Measurements from ENCODE around the gene EFCAB14.
"Not testable (repeated sequence)": the region's sequence is repeated elsewhere in the genome, so short reads cannot be mapped to it uniquely, and the experiment has no call there.

Gene EFCAB14

DNA sequence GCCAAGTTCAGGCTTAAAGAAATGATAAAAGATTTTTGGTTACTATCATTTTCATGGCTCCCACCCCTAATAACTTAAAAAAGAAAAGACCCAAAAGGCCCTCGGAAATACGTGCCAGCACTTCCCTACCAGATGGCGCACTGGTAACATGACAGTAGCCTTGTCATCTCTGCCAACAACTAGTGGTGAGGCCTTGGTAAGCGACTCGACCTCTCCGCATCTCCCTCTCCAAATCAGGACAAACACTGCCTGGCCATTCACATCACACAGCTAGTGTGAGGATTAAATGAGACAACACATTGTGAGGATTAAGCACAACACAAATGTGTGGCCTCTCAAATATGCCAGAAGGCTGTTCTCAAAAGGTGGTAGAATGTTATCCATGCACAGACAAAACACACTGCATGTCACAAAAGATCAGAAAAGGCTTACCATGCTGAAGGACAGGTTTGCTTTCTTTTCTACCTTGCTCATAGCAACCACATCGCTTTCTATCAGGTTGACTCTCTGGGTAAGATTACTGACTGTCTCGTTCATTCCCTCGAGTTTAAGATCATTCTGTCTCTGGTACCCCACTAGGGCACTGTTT, 30.9 kb downstream of the EFCAB14 start:
- DNase-seq (ENCODE audit: low read depth in 4 of 4, low spot score in 1 of 4): no peak

DNA sequence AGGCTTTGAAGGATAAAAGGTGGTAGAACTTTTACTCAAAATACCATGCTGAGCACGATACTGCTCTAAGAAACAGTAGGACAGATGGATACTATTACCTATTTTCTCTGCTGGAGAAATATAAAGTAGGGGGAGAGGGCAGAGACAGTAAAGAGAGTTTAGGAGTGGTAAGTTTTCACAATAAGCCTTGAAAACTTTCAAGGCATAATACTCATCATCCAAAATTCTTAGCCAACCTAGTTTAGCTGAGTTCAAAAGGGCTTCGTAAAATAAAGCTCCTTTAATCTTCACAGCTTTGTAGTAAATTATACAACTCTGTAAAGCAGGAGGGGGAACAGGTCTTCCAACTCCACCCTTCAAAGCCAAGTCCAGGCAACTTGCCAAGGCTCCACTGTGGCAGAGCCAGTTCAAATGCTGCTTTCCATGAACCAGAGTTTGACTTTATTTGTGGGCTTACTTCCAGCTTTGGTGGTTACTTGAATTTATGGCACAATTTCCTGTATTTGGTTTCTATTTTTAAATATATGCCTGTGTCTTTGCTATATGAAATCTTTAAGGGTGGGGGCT, 31.7 kb downstream of the EFCAB14 start:
- DNase-seq (ENCODE audit: low read depth in 4 of 4, low spot score in 1 of 4): no peak

DNA sequence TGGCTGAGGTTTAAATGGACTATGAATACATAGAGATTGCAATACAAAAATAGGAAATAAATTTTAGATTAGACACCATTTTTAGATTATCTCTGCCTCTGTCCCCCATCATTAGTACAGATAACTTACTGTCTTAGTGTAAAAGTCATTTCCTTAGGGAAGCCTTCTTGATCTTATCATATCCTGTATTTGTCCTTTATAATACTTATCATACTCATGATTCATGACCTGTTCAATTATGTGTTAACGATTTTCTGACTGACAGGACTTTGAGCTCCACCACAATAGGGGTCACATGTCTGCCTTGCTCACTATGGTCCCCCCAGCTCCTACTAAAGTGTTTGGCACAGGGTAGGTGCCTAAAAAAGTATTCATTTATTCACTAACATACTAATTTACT, 32.7 kb downstream of the EFCAB14 start:
- DNase-seq (ENCODE audit: low read depth in 4 of 4, low spot score in 1 of 4): no peak

DNA sequence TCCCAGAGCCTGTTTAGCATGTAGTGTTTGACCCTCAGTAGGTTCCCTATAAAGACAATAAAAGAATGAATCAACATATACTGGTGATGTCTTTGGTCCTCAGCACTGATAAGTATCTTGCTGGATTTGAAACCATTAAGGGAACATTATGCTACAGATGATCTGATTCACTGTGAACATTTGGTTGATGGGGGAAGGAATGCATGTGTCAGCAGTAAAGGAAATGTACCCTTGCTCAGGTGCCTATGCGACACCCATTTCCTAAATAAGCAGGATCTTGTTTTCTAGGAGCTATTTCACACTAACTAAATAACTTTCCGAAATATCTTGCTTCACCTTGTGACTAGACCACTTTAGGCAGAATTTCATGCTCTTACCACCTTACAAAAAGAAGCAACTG, 34.2 kb downstream of the EFCAB14 start:
- no peak for DNase-seq (ENCODE audit: low read depth in 4 of 4, low spot score in 1 of 4)

DNA sequence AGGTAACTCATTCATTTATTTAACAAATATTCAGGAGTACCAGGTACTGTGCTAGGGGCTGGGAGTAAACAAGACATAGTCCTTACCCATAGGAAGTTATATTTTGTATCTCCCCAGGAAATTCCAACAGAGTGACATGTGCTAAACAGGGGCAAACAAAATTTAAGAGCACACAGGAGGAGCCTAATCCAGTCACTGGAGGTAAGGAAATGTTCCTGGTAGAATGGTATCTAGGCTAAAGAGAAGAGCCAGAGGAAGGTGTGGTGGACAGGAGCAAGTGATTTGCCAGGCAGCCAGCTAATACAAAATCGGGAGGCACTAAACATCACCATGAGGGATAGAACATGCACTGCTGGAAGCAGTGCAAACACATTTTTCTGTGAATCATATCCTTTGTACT, 36.9 kb downstream of the EFCAB14 start:
- no peak for DNase-seq (ENCODE audit: low read depth in 4 of 4, low spot score in 1 of 4)

DNA sequence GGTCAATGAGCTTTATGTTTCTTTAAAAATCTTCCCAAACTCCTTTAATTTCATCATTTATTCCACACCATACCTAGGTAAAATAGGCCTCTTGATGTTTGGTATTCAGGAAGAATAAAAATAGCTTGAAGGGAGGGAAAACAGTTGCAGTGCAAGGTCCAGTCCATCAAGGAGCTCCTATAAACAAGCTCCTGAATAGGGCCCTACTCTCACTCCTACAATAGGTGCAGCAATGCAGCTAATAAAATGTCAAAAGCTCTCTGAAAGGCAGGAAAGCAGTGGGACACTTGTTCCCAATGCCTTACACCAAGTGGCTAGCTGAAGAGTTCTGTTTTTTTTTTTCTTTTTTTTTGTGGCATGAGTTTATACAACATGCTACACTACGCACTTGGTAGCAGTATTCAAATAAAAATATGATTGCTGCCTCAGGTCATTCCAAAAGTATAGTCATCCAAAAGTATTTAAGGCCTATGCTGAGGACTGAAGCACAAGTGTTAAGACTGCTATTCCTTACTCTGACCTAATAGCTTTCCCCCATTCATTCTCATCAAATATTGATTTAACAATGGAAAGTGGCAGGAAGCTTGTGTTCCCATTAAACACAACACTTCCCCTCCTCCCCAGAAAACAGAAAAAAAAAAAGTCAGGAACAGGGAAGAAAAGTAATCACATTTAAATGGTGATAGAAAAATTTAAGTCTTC, 37.4 kb downstream of the EFCAB14 start:
- no peak for DNase-seq (ENCODE audit: low read depth in 4 of 4, low spot score in 1 of 4)

DNA sequence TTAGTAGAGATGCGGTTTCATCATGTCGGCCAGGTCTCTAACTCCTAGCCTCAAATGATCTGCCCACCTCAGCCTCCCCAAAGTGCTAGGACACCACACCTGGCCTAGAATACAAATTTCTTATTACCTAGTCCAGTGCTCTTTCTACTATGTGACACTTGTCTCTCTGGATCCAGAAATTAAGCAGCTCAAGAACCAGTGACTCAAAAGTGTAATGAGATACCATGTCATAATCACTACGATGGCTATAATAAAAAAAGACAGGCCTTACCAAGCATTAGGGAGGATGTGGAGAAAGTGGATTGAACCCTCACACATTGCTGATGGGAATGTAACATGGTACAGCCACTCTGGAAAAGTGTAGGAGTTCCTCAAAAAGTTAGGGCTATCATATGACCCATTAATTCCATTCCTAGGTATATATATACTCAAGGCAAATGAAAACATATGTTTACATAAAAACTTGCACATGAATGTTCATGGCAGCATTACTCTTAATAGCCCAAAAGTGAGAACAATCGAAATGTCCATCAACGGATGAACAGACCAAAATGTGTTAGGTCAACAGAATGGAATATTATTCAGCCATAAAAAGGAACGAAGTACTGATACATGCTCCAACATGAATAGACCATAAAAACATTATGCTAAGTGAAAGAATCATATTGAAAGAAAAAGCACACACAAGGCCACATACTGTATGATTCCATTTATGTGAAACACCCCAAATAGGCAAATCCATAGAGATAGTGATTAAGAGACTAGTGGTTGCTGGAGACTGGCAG, 38.9 kb downstream of the EFCAB14 start:
- DNase-seq (ENCODE audit: low read depth in 4 of 4, low spot score in 1 of 4): no peak

DNA sequence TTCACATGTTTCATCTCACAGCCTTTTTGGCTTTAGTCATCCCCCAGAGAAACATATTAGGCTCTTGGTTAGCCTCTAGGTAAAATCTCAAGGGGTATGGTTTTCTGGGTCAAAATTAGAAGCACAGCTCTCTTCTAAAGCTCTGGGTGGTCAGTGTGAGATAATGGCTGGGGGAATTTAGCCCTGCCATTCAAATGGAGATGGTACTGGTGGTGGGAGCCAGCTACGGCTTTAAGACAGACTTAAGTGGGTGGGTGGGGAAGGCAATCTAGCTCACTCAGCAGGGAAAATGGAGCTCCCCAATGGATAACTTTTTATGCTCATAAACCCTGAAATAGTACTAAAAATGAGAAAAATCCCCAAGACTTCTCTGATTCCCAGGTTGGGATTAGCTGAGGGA, 41.6 kb downstream of the EFCAB14 start:
- no peak for DNase-seq (ENCODE audit: low read depth in 4 of 4, low spot score in 1 of 4)

DNA sequence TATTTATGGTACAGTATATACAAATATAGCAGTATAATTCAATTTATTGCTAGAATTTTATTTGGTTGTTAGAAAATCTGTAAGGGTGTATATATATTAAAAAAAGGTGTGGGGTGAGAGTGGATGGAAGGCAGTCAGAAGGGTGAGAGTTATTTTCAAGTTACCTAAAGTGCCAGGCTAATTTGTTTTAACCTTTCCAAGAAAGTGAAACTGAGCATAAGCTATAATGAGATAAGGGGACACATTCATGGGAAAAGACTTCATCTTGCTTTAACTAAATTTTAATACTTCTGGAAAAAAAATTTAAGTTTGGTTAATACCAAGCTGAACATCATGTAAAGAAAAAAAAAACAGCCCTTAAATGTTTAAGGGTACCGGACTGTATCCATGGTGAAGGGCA, 42.4 kb downstream of the EFCAB14 start:
- DNase-seq (ENCODE audit: low read depth in 4 of 4, low spot score in 1 of 4): no peak

DNA sequence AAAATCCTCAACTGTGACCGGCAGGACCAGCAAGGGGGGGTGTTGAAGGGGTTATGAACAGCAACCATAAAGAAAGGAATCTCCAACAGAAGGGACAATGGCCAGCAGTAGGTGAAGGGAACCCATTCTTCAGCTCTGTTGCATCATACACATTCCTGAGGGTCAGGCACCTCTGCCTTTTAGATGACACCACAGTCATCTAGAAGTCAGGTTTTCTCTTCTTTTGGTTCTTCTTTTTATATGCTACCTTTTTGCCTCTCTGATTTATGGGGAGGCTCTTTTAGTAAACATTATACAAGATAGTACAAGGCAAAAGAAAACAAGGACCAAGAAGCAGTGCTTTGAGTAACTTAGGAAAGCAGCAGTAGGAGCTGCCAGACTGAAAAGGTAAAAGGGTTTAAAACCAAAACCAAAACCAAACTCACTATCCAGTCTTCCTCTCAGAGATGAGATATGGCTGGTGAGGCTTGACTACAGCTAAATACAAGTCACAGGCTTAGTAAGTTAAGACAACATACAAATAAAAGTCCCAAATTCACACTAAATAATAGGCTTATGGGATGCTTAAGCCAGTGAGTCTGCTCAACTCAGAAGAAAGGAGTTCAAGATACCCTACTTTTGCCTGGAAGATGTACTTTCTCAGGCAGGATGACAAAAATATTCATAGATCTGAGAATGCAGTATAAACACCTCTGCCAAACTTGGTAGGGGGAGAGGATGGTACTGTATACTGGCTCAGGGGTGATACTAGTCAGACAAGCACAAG, 43.2 kb downstream of the EFCAB14 start:
- DNase-seq (ENCODE audit: low read depth in 4 of 4, low spot score in 1 of 4): no peak

DNA sequence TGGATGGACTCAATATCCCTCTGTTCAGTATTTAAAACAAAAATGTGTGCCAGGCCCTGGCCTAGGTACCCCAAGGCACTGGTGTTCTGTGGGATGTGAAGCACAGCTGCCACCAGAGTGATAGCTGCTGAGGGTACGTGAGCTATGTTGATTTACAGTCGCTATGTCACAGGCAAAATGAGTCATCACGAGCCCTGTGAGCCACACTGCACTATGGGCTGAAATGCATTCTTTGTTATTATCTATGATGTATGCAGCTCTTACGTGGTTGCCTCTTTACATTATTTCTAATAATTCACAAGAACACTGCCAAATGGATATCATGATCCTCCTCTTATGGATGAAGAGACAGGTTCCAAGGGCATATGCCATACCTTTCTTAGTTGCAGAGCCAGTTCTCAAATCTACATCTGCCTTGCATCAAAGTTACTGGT, 45.1 kb downstream of the EFCAB14 start:
- no peak for DNase-seq (ENCODE audit: low read depth in 4 of 4, low spot score in 1 of 4)

DNA sequence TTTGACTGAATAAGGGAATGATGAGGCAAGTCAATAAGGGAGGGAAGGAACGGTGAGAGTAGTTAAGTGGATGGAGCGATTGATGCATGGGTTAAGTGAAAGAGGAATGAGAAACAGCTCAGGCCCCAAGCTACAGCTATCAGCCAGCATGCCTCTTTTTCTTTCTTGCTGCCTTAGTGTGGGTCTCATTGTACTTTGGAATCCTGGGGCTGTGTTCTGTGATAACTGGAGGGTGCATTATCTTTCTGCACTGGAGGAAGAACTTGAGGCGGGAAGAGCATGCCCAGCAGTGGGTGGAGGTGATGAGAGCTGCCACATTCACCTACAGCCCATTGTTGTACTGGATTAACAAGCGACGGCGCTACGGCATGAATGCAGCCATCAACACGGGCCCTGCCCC, 46.2 kb downstream of the EFCAB14 start:
- DNase-seq (ENCODE audit: low read depth in 4 of 4, low spot score in 1 of 4): no peak

DNA sequence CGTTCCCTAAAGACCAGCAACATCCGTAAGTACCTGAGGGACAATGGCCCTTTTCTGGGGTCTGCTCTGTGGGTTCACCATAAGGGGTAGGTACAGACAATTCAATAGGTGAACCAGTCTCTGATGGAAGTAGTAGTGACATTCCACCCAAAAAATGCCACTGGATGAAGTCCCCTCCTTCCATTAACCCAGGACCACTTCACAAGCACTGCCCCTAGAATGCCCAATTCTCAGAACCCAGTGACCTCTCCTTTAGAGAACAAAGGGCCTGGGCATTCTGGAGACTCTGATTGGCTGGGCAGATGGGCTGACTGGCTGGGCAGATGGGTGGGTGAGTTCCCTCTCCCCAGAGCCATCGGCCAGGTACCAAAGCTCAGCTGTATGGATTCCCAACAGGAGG, 47.4 kb downstream of the EFCAB14 start, which contains the start of gene TEX38:
Gene TEX38 (plus strand): TSS at position 301 of the 400 bp plus-strand sequence. CDS start 81 bp downstream, at position 382.
- no peak for DNase-seq (ENCODE audit: low read depth in 4 of 4, low spot score in 1 of 4)

DNA sequence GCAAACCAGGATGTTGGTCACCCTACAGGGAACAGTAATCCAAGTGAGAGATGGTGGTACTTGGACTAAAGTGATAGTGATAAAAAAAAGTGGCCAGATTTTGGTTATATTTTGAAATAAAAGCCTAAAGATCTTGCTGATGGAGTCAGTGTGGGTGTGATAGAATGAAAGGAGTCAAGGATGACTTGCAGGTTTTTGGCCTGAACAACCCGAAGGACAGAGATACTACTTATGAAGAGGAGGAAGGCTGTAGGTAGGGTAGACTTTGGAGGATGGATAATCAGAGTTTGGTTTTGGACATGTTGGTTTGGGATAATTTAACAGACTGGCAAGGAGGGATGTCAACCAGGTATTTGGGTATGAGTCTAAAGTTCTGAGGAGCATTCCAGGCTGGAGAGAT, 48.8 kb downstream of the EFCAB14 start:
- DNase-seq (ENCODE audit: low read depth in 4 of 4, low spot score in 1 of 4): no peak

DNA sequence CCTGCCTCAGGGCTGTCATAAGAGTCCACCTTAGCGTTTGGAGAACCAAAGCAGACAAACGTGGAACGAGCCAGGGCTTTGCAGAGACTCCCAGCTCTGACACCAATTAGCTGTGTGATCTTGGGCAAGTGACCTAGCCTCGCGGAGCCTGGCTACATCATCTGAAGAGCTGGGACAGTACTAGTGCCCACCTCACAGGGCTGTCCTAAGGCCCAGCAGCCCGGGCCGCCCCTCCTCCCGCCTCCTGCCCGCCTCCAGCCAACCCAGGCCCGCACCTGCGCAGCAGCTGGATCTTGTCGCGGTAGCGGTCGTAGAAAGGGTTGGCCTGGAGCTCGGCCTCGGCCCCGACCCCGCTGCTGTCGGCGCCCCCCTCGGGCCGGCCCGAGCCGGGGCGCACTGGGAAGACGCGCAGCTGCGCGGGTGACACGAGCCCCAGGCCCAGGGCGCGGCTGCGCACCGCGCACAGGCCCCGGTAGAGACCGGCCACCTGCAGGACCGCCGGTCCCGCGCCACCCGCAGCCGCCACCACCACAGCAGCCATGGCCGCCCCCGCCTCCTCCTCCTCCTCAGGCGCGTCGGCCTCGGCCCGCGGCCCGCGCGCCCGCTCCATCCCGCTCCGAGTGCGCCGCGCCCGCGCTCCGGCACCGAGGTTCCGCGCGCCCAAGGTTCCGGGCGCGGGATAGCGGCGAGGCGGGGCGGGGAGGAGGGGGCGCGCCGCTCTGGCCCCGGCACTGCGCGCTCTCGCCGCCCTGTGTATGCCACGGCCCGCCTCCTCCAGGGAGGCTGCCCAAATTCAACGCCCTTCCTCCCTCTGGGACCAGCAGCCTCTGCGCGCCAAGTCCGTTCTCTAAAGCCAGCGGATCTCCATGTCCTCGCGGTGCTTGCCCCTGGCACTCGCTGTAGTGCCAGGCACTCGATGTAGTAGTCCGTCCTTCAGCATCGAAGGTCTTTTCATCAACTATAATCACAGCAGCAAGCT, 50.8 kb downstream of the EFCAB14 start, which contains the start of gene ATPAF1:
Gene ATPAF1 (minus strand): TSS at position 583 of the 979 bp plus-strand sequence. CDS start 42 bp downstream, at position 541.
- DNase-seq (ENCODE audit: low read depth in 4 of 4, low spot score in 1 of 4): peak; percentile 27 to 58 (median 42)

DNA sequence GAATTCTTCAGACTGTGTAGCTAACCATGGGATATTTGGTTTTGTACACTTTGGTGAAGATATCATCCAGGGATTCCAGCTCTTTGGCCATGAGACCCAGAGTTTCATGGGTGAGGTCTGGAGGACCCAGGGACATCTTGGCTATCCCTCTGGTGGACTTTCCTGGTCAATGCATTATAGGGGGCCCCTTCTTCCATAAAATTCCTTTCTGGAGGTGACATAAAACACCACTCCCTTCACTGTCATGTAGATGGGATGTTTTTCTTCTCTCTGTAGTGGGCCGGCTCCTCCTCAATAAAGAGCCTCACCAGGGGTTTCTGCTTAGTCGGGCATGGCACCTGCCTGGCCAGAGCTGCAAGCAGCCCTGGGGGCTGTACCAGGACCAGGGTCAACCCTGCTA, 52.9 kb downstream of the EFCAB14 start:
- DNase-seq (ENCODE audit: low read depth in 4 of 4, low spot score in 1 of 4): no peak

DNA sequence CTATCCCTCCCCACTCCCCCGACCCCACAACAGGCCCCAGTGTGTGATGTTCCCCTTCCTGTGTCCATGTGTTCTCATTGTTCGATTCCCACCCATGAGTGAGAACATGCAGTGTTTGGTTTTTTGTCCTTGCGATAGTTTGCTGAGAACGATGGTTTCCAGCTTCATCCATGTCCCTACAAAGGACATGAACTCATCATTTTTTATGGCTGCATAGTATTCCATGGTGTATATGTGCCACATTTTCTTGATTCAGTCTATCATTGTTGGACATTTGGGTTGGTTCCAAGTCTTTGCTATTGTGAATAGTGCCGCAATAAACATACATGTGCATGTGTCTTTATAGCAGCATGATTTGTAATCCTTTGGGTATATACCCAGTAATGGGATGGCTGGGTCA, 56.0 kb downstream of the EFCAB14 start:
- DNase-seq (ENCODE audit: low read depth in 4 of 4, low spot score in 1 of 4): not testable (repeated sequence)

DNA sequence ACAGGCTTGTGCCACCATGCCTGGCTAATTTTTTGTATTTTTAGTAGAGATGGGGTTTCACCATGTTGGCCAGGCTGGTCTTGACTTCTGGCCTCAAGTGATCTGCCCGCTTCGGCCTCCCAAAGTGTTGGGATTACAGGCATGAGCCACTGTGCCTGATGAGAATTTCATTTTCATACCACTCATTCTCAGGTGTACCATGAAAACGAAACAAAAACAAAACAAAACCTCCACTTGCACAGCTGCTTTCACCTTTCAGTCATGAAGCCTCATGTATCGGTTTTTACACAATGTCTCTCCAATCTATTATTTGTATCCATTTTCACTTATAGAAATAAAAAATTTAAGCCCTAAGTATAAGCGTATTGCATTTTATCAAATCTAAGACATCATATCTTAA, 58.8 kb downstream of the EFCAB14 start:
- DNase-seq (ENCODE audit: low read depth in 4 of 4, low spot score in 1 of 4): not testable (repeated sequence)

DNA sequence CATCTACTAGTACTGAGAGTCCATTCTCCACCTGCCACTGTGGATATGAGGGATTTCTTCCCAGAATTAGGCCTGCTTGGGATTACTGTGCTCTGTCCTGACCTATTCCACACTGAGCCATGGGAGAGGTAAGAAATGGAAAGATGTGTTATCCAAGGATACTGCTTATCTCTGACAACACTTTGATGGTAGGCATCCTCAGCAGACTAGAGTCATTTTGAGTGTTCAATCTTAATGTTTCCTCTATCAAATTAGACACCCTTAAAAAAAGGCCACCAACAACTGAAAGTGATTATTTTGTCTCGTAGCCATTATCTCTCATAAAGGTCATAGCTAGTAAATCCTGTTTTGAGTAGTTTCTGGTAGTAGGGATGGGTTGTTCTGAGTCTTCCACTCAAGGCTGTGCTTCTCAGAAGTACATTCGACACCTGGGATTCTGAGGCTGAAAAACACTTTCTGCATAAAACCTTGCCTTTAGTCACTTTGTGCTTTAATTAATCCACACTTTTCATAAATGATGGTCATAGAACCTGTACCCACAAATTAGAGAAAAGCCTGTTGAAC, 59.5 kb downstream of the EFCAB14 start:
- DNase-seq (ENCODE audit: low read depth in 4 of 4, low spot score in 1 of 4): no peak
